SU-DHL-6 (cell line): ENCODE results near the gene XRN2.

ENCODE experiments used
- H2AFZ ChIP-seq: fragments of 200-600 bp; sonication (generic); 2 replicates; pipeline ENCODE4 v1.6.1; 2014; ENCODE audit warnings: low read depth, mild to moderate bottlenecking, moderate library complexity, mixed read lengths, antibody characterized with exemption, low read length; ENCODE audit not compliant: severe bottlenecking
- H3F3A ChIP-seq: fragments of 200-600 bp; shearing (Covaris generic); 2 replicates; pipeline ENCODE4 v1.6.0; 2016; ENCODE audit warnings: antibody characterized with exemption, mild to moderate bottlenecking; ENCODE audit not compliant: insufficient read depth
- H3K27ac ChIP-seq: fragments of 200-600 bp; sonication (generic); 2 replicates; pipeline ENCODE4 v1.5.1; 2016; ENCODE audit warnings: low read depth, mild to moderate bottlenecking, low read length, moderate library complexity, mixed read lengths
- H3K27me3 ChIP-seq: fragments of 200-600 bp; sonication (generic), shearing (Covaris generic); 2 replicates; pipeline ENCODE4 v1.6.0; 2014; ENCODE audit warnings: mild to moderate bottlenecking, low read length
- H3K36me3 ChIP-seq: fragments of 200-600 bp; sonication (generic); 2 replicates; pipeline ENCODE4 v1.6.1; 2014; ENCODE audit warnings: mild to moderate bottlenecking, low read length, mixed read lengths
- H3K4me2 ChIP-seq: fragments of 300-600, 200-600 bp; shearing (Covaris generic), sonication (generic); 2 replicates; pipeline ENCODE4 v1.6.0; 2014; ENCODE audit warnings: low read length, low read depth, mild to moderate bottlenecking; ENCODE audit not compliant: poor library complexity, severe bottlenecking
- H3K4me3 ChIP-seq: fragments of 200-600 bp; sonication (generic); 2 replicates; pipeline ENCODE4 v1.5.1; 2014; ENCODE audit warnings: antibody characterized with exemption, low read length, mild to moderate bottlenecking, mixed read lengths; ENCODE audit not compliant: insufficient read depth, poor library complexity, severe bottlenecking
- H3K79me2 ChIP-seq: fragments of 200-600 bp; sonication (generic); 2 replicates; pipeline ENCODE4 v1.6.1; 2014; ENCODE audit warnings: mild to moderate bottlenecking, low read length, moderate library complexity; ENCODE audit not compliant: insufficient read depth
- H3K9ac ChIP-seq: fragments of 200-600 bp; sonication (generic); 2 replicates; pipeline ENCODE4 v1.7.0; 2014; ENCODE audit warnings: mild to moderate bottlenecking, low read length
- H3K9me2 ChIP-seq: fragments of 200-600 bp; sonication (generic); replicated peaks from 2 replicates; pipeline ENCODE4 v1.6.1; 2014; ENCODE audit warnings: low read length; ENCODE audit not compliant: insufficient read depth
- H3K9me3 ChIP-seq: fragments of 200-600 bp; sonication (generic); 2 replicates; pipeline ENCODE4 v1.6.1; 2014; ENCODE audit warnings: low read length, mixed read lengths; ENCODE audit not compliant: insufficient read depth
- H4K20me1 ChIP-seq: fragments of 200-600 bp; sonication (generic); 2 replicates; pipeline ENCODE4 v1.6.1; 2014; ENCODE audit warnings: low read depth, mild to moderate bottlenecking, antibody characterized with exemption, low read length, moderate library complexity, mixed read lengths
- EZH2phosphoT487 ChIP-seq: fragments of 200-600 bp; sonication (generic), shearing (Covaris generic); conservative IDR thresholded peaks from 2 replicates; pipeline ENCODE4 v1.6.1; 2018; ENCODE audit warnings: mild to moderate bottlenecking, antibody characterized with exemption, low read length, moderate library complexity, mixed read lengths
- TF ChIP-seq, protein P1 (sequence below): fragments of 200-600 bp; sonication (generic); IDR thresholded peaks from one replicate; pipeline ENCODE4 v1.5.1; 2017; ENCODE audit warnings: antibody characterized with exemption, mild to moderate bottlenecking, low read length, moderate library complexity; ENCODE audit not compliant: insufficient read depth, poor library complexity, severe bottlenecking

Gene XRN2

GRCh38 chr20:21358737-21359136 lies 55.6 kb downstream of the XRN2 start:
- no peaks in the 10 kb centered on the region for H3K9me2 ChIP-seq
- H3K4me2 ChIP-seq, result no peak overlapping the region
- H3K4me3 ChIP-seq, result no peak overlapping the region
- no peaks in the 10 kb centered on the region; the same call in 1 of the 2 replicates for H3F3A ChIP-seq
- no peaks in the 10 kb centered on the region for H3K79me2 ChIP-seq
- no peaks in the 10 kb centered on the region for H3K9me3 ChIP-seq
- no peak overlapping the region for H3K9ac ChIP-seq
- H2AFZ ChIP-seq, result no peak overlapping the region
- H3K27ac ChIP-seq, result no peak overlapping the region
- TF ChIP-seq EZH2phosphoT487, result no peak
- TF ChIP-seq, protein P1, sequence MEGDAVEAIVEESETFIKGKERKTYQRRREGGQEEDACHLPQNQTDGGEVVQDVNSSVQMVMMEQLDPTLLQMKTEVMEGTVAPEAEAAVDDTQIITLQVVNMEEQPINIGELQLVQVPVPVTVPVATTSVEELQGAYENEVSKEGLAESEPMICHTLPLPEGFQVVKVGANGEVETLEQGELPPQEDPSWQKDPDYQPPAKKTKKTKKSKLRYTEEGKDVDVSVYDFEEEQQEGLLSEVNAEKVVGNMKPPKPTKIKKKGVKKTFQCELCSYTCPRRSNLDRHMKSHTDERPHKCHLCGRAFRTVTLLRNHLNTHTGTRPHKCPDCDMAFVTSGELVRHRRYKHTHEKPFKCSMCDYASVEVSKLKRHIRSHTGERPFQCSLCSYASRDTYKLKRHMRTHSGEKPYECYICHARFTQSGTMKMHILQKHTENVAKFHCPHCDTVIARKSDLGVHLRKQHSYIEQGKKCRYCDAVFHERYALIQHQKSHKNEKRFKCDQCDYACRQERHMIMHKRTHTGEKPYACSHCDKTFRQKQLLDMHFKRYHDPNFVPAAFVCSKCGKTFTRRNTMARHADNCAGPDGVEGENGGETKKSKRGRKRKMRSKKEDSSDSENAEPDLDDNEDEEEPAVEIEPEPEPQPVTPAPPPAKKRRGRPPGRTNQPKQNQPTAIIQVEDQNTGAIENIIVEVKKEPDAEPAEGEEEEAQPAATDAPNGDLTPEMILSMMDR, result no peak
- no peaks in the 10 kb centered on the region for H3K27me3 ChIP-seq
- peaks cover 42% of the 10 kb centered on the region for H3K36me3 ChIP-seq
- H4K20me1 ChIP-seq, result no peaks in the 10 kb centered on the region

DNA sequence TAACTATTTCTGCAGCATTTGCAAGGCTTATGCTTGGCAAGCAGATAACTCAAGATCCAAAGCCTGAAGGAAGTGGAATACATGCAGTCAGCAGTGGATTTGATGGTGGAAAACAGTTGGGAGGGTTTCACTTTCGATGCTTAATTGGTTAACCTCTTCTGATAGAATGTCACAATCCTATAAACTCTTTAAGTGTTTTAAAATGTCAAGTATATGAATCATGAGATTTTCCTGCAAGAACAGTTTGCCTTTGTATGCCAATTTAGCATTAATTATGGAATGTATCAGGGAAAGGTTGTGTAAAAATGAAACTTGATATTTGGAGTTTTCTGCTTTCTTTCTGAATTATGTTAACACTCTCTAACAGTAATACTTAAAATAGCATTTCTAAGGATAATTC lies 57.6 kb downstream of the XRN2 start:
- no peak overlapping the region for H3K9ac ChIP-seq
- H3K27me3 ChIP-seq, result no peaks in the 10 kb centered on the region
- H3K27ac ChIP-seq, result no peak overlapping the region
- no peaks in the 10 kb centered on the region for H4K20me1 ChIP-seq
- no peaks in the 10 kb centered on the region for H3K9me2 ChIP-seq
- H3F3A ChIP-seq, result no peaks in the 10 kb centered on the region
- H3K36me3 ChIP-seq, result peaks cover 41% of the 10 kb centered on the region
- H3K4me2 ChIP-seq, result no peak overlapping the region
- H2AFZ ChIP-seq, result no peak overlapping the region
- no peak for TF ChIP-seq EZH2phosphoT487
- TF ChIP-seq, protein P1, result no peak
- no peak overlapping the region for H3K4me3 ChIP-seq
- no peaks in the 10 kb centered on the region for H3K9me3 ChIP-seq
- no peaks in the 10 kb centered on the region for H3K79me2 ChIP-seq

- Histone ChIP-seq H3K36me3 (peaks cover 37% of the 10 kb centered on the region), H3K9me3 (no peaks in the 10 kb centered on the region), H3K27ac (no peak overlapping the region), H3K27me3 (no peaks in the 10 kb centered on the region), H3K4me3 (no peak overlapping the region), H3K4me2 (no peak overlapping the region), H4K20me1 (no peaks in the 10 kb centered on the region), H3K9ac (no peak overlapping the region), H2AFZ (no peak overlapping the region), H3K79me2 (no peaks in the 10 kb centered on the region), H3K9me2 (no peaks in the 10 kb centered on the region), H3F3A (no peaks in the 10 kb centered on the region)
- TF ChIP-seq, protein P1, result no peak
- TF ChIP-seq EZH2phosphoT487, result no peak
Observed at GRCh38 chr20:21361266-21361665, 58.1 kb downstream of the XRN2 start.

DNA sequence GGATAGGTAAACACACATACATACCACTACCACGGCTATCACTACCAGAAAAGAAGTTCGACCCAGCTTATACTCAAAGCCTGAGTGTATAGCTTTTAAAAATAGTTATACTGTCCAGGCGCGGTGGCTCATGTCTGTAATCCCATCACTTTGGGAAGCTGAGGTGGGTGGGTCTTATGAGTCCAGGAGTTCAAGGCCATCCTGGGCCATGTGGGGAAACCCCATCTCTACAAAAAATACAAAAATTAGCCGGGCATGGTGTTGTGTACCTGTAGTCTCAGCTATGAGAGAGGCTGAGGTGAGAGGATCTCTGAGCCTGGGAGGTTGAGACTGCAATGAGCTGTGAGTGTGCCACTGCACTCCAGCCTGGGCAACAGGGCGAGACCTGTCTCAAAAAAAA lies 61.3 kb downstream of the XRN2 start:
- Histone ChIP-seq H3K27ac (no peak overlapping the region), H3F3A (no peaks in the 10 kb centered on the region), H3K9me2 (no peaks in the 10 kb centered on the region), H3K27me3 (no peaks in the 10 kb centered on the region), H3K9ac (no peak overlapping the region), H3K79me2 (no peaks in the 10 kb centered on the region; the same call in 1 of the 2 replicates), H3K9me3 (no peaks in the 10 kb centered on the region), H2AFZ (no peak overlapping the region), H3K36me3 (peaks cover 32% of the 10 kb centered on the region), H4K20me1 (no peaks in the 10 kb centered on the region), H3K4me2 (no peak overlapping the region), H3K4me3 (no peak overlapping the region)
- TF ChIP-seq, protein P1, result no peak
- no peak for TF ChIP-seq EZH2phosphoT487
